ENCODE measurements around the gene FAM240A. TPM values are rescaled to one million over a fixed set of nuclear protein-coding genes. Genes with fewer than 3 reads are reported as not detected.

FAM240A gene
- total RNA-seq, 1 donor from 2014 or later, result not detected

- peak; percentile 23 for DNase-seq
Observed at GRCh38 chr3:46669191-46669999, 57.1 kb downstream of the FAM240A start.

GRCh38 chr3:46670000-46670890 is 57.9 kb downstream of the FAM240A start:
- ATAC-seq, result no peak
- intact Hi-C loops (cut with micrococcal nuclease), result no loop called here

More at GRCh38 chr3:46669191-46669999, 57.1 kb downstream of the FAM240A start:
- no peak for ATAC-seq
- intact Hi-C loops (cut with micrococcal nuclease), result no loop called here

GRCh38 chr3:46670891-46671427 is 58.6 kb downstream of the FAM240A start:
- DNase-seq, result peak; percentile 23
- no peak for ATAC-seq
- intact Hi-C loops (cut with micrococcal nuclease), result no loop called here

More at GRCh38 chr3:46670000-46670890, 57.9 kb downstream of the FAM240A start:
- peak; percentile 15 for DNase-seq

GRCh38 chr3:46671541-46672348 is 59.4 kb downstream of the FAM240A start:
- intact Hi-C loops (cut with micrococcal nuclease), result no loop called here
- ATAC-seq (no peak), DNase-seq (peak; percentile 22)

- intact Hi-C loops (cut with micrococcal nuclease), result no loop called here
- DNase-seq (peak; percentile 9), ATAC-seq (no peak)
Observed at GRCh38 chr3:46672349-46672695, 60.0 kb downstream of the FAM240A start.

- intact Hi-C loops (cut with micrococcal nuclease), result no loop called here
- ATAC-seq (no peak), DNase-seq (peak; percentile 17)
Observed at GRCh38 chr3:46673151-46674030, 61.1 kb downstream of the FAM240A start.

- ATAC-seq (no peak), DNase-seq (peak; percentile 11)
- intact Hi-C loops (cut with micrococcal nuclease), result no loop called here
Observed at GRCh38 chr3:46674031-46674845, 61.9 kb downstream of the FAM240A start.

GRCh38 chr3:46675426-46675825 is 63.1 kb downstream of the FAM240A start:
- DNase-seq (peak; percentile 16), ATAC-seq (no peak)
- intact Hi-C loops (cut with micrococcal nuclease), result no loop called here

Other genes starting within 250 kb of the FAM240A start
- 0.62 TPM for gene CCR5, start 241.6 kb upstream of the FAM240A start, total RNA-seq
- 1.4 TPM for gene CCRL2, start 205.3 kb upstream of the FAM240A start, total RNA-seq
- 3.7 TPM for gene LTF, start 147.6 kb upstream of the FAM240A start, total RNA-seq
- not detected for gene RTP3, start 114.5 kb upstream of the FAM240A start, total RNA-seq
- 122 TPM for gene LRRC2, start 46.2 kb upstream of the FAM240A start, total RNA-seq
- gene ALS2CL, start 81.2 kb downstream of the FAM240A start, total RNA-seq, result 33.1 TPM
- gene TMIE, start 88.9 kb downstream of the FAM240A start, total RNA-seq, result 0.74 TPM
- gene PRSS50, start 105.3 kb downstream of the FAM240A start, total RNA-seq, result 0.10 TPM